CD8-positive, alpha-beta memory T cell (primary cell): Measurements from ENCODE around the gene CDKL4. TPM values are rescaled to one million over a fixed set of nuclear protein-coding genes. Genes with fewer than 3 reads are reported as not detected.

Experiments
- CTCF ChIA-PET: fragments of 350-600 bp; sonication (Branson Sonifier 250); formaldehyde crosslinking; loops from one replicate; lab custom pipeline; 2021; ENCODE audit warnings: antibody characterized with exemption; lab: Charles Lee
- POLR2A ChIA-PET: fragments of 350-600 bp; sonication (Branson Sonifier 250); formaldehyde crosslinking; loops from one replicate; lab custom pipeline; 2021; ENCODE audit warnings: antibody characterized with exemption; lab: Charles Lee
- DNase-seq, 5 donors: peaks; one replicate each; pipeline versions ENCODE4 v3.0.0 to v3.0.0-alpha.2; 2020 to 2022; ENCODE audit warnings: mixed read lengths in 1 of 5
- H3K27ac ChIP-seq: one replicate; pipeline ENCODE4 v1.7.0; 2013; ENCODE audit warnings: low read depth, mild to moderate bottlenecking, low read length, moderate library complexity
- H3K27me3 ChIP-seq: 2 replicates; pipeline ENCODE4 v1.7.0; 2013; ENCODE audit warnings: low read length, mild to moderate bottlenecking; ENCODE audit not compliant: insufficient read depth, poor library complexity, severe bottlenecking
- H3K36me3 ChIP-seq: 2 replicates; pipeline ENCODE4 v1.7.0; 2013; ENCODE audit warnings: mild to moderate bottlenecking, low read length, moderate library complexity; ENCODE audit not compliant: insufficient read depth
- H3K4me1 ChIP-seq: 2 replicates; pipeline ENCODE4 v1.7.0; 2013; ENCODE audit warnings: mild to moderate bottlenecking, low read length, moderate library complexity; ENCODE audit not compliant: insufficient read depth
- H3K4me3 ChIP-seq: 2 replicates; pipeline ENCODE4 v1.7.0; 2013; ENCODE audit warnings: mild to moderate bottlenecking, low read length
- H3K9me3 ChIP-seq: 2 replicates; pipeline ENCODE4 v1.7.0; 2013; ENCODE audit warnings: mild to moderate bottlenecking, low read length
- H3K27ac Mint-ChIP-seq, 8 donors: one replicate each; pipeline ENCODE4 v1.8.0; 2020 to 2021; ENCODE audit warnings: mixed read lengths in 8 of 8, mild to moderate bottlenecking in 6 of 8, inconsistent platforms in 3 of 8, moderate library complexity in 3 of 8
- H3K27me3 Mint-ChIP-seq, 2 donors: one replicate each; pipeline ENCODE4 v1.8.0; 2020 to 2021; ENCODE audit warnings: mixed read lengths in 2 of 2, mild to moderate bottlenecking in 1 of 2, moderate library complexity in 1 of 2
- H3K36me3 Mint-ChIP-seq, 3 donors: one replicate each; pipeline ENCODE4 v1.8.0; 2020 to 2021; ENCODE audit warnings: mixed read lengths in 3 of 3, inconsistent platforms in 1 of 3, mild to moderate bottlenecking in 1 of 3
- H3K4me1 Mint-ChIP-seq, 3 donors: one replicate each; pipeline ENCODE4 v1.8.0; 2020 to 2021; ENCODE audit warnings: mixed read lengths in 3 of 3, inconsistent platforms in 1 of 3, mild to moderate bottlenecking in 1 of 3
- H3K4me3 Mint-ChIP-seq, 7 donors: one replicate each; pipeline ENCODE4 v1.8.0; 2020 to 2021; ENCODE audit warnings: mixed read lengths in 7 of 7, mild to moderate bottlenecking in 6 of 7, moderate library complexity in 4 of 7, inconsistent platforms in 2 of 7
- H3K9me3 Mint-ChIP-seq, 5 donors: one replicate each; pipeline ENCODE4 v1.8.0; 2020 to 2022; ENCODE audit warnings: mixed read lengths in 5 of 5, mild to moderate bottlenecking in 3 of 5, moderate library complexity in 2 of 5, inconsistent platforms in 1 of 5
- polyA plus RNA-seq: library from polyadenylated mRNA; unstranded; fragments of 300-500 nt; fragmentation: Illumina TruSeq; gene quantifications from one replicate; pipeline ENCODE4 v1.2.3, GENCODE V29; 2021
- total RNA-seq, 2 experiments: library from RNA; stranded (reverse); gene quantifications; one replicate each; pipeline ENCODE4 v1.2.3, GENCODE V29; 2021

CDKL4 gene
- total RNA-seq (under 1 TPM; 0.13 to 0.31 TPM), polyA plus RNA-seq (not detected)

GRCh38 chr2:39243469-39244123 lies at the start of gene CDKL4:
CDKL4 (minus strand) TSS chr2:39243970.
- Histone ChIP-seq H3K36me3 (no peaks in the 10 kb centered on the region), H3K27me3 (no peaks in the 10 kb centered on the region), H3K27ac (no peak within 1 kb of the TSS), H3K4me3 (peak within 1 kb of the TSS; percentile 52), H3K9me3 (no peaks in the 10 kb centered on the region), H3K4me1 (peaks cover 3% of the 10 kb centered on the region)
- H3K4me3 Mint-ChIP-seq: peak within 1 kb of the TSS; percentile 86 to 97 (median 88)
- ChIA-PET CTCF (interaction anchor here (2.4 kb wide), 1 partner anchor 14 kb away, joined by 15 read pairs; no protein-coding TSS in a partner anchor), POLR2A (no interaction called here)
- H3K4me1 Mint-ChIP-seq: peaks cover 12 to 22% (median 19%) of the 10 kb centered on the region in 3 donors
- peak in 4 of 5 donors; percentile 8 to 59 (median 14) for DNase-seq
- H3K27me3 Mint-ChIP-seq: no peaks in the 10 kb centered on the region
- H3K27ac Mint-ChIP-seq: peak within 1 kb of the TSS; percentile 5 to 87 (median 62)
- H3K36me3 Mint-ChIP-seq: peaks cover 0 to 3% (median 0%) of the 10 kb centered on the region in 3 donors
- no peaks in the 10 kb centered on the region for H3K9me3 Mint-ChIP-seq

- no peaks in the 10 kb centered on the region for H3K9me3 ChIP-seq
- ChIA-PET CTCF (no interaction called here), POLR2A (no interaction called here)
- DNase-seq: no peak
- H3K4me3 ChIP-seq: no peak overlapping the region
- Mint-ChIP-seq H3K36me3 (peaks cover 4 to 44% (median 18%) of the 10 kb centered on the region in 3 donors), H3K4me3 (no peak overlapping the region), H3K4me1 (peaks cover 0 to 4% (median 0%) of the 10 kb centered on the region in 3 donors), H3K27ac (no peak overlapping the region), H3K9me3 (no peaks in the 10 kb centered on the region), H3K27me3 (no peaks in the 10 kb centered on the region)
- peaks cover 4% of the 10 kb centered on the region for H3K36me3 ChIP-seq
- no peaks in the 10 kb centered on the region for H3K27me3 ChIP-seq
- H3K27ac ChIP-seq: no peak overlapping the region
- H3K4me1 ChIP-seq: no peaks in the 10 kb centered on the region
Measured at GRCh38 chr2:39290433-39290832, 46.7 kb upstream of the CDKL4 start.

- H3K27ac ChIP-seq: no peak overlapping the region
- no peak overlapping the region for H3K4me3 Mint-ChIP-seq
- ChIA-PET CTCF (no interaction called here), POLR2A (no interaction called here)
- H3K4me3 ChIP-seq: no peak overlapping the region
- peaks cover 4 to 47% (median 18%) of the 10 kb centered on the region in 3 donors for H3K36me3 Mint-ChIP-seq
- H3K27me3 ChIP-seq: no peaks in the 10 kb centered on the region
- H3K36me3 ChIP-seq: peaks cover 4% of the 10 kb centered on the region
- no peaks in the 10 kb centered on the region for H3K27me3 Mint-ChIP-seq
- peaks cover 0 to 4% (median 0%) of the 10 kb centered on the region in 3 donors for H3K4me1 Mint-ChIP-seq
- H3K4me1 ChIP-seq: no peaks in the 10 kb centered on the region
- no peak for DNase-seq
- H3K9me3 Mint-ChIP-seq: no peaks in the 10 kb centered on the region
- no peaks in the 10 kb centered on the region for H3K9me3 ChIP-seq
- H3K27ac Mint-ChIP-seq: no peak overlapping the region
Measured at GRCh38 chr2:39289609-39290008, 45.8 kb upstream of the CDKL4 start.

GRCh38 chr2:39283561-39283960 lies 39.8 kb upstream of the CDKL4 start:
- Mint-ChIP-seq H3K36me3 (peaks cover 4 to 40% (median 13%) of the 10 kb centered on the region in 3 donors), H3K9me3 (no peaks in the 10 kb centered on the region), H3K27ac (no peak overlapping the region), H3K4me1 (no peaks in the 10 kb centered on the region), H3K4me3 (no peak overlapping the region), H3K27me3 (no peaks in the 10 kb centered on the region)
- CTCF ChIA-PET: no interaction called here
- Histone ChIP-seq H3K27me3 (no peaks in the 10 kb centered on the region), H3K9me3 (no peaks in the 10 kb centered on the region), H3K27ac (no peak overlapping the region), H3K4me3 (no peak overlapping the region), H3K4me1 (no peaks in the 10 kb centered on the region), H3K36me3 (peaks cover 4% of the 10 kb centered on the region)
- no peak for DNase-seq
- POLR2A ChIA-PET: no interaction called here

- no peaks in the 10 kb centered on the region for H3K4me1 ChIP-seq
- Mint-ChIP-seq H3K36me3 (peaks cover 13 to 37% (median 16%) of the 10 kb centered on the region in 3 donors), H3K4me3 (no peak overlapping the region), H3K9me3 (no peaks in the 10 kb centered on the region), H3K27me3 (no peaks in the 10 kb centered on the region), H3K4me1 (no peaks in the 10 kb centered on the region), H3K27ac (no peak overlapping the region)
- no peak overlapping the region for H3K27ac ChIP-seq
- DNase-seq: no peak
- H3K9me3 ChIP-seq: no peaks in the 10 kb centered on the region
- no peaks in the 10 kb centered on the region for H3K27me3 ChIP-seq
- no peak overlapping the region for H3K4me3 ChIP-seq
- ChIA-PET CTCF (no interaction called here), POLR2A (no interaction called here)
- peaks cover 6% of the 10 kb centered on the region for H3K36me3 ChIP-seq
Measured at GRCh38 chr2:39281391-39281790, 37.6 kb upstream of the CDKL4 start.

GRCh38 chr2:39275016-39275415 lies 31.2 kb upstream of the CDKL4 start:
- Mint-ChIP-seq H3K4me3 (no peak overlapping the region), H3K9me3 (no peaks in the 10 kb centered on the region), H3K27me3 (no peaks in the 10 kb centered on the region), H3K36me3 (peaks cover 13 to 33% (median 19%) of the 10 kb centered on the region in 3 donors), H3K27ac (no peak overlapping the region), H3K4me1 (no peaks in the 10 kb centered on the region)
- no peak overlapping the region for H3K27ac ChIP-seq
- peaks cover 7% of the 10 kb centered on the region for H3K36me3 ChIP-seq
- H3K9me3 ChIP-seq: no peaks in the 10 kb centered on the region
- ChIA-PET CTCF (interaction anchor here (0.7 kb wide), 1 partner anchor 155 kb away, joined by 3 read pairs; no protein-coding TSS in a partner anchor), POLR2A (no interaction called here)
- H3K27me3 ChIP-seq: no peaks in the 10 kb centered on the region
- no peak for DNase-seq
- no peak overlapping the region for H3K4me3 ChIP-seq
- H3K4me1 ChIP-seq: no peaks in the 10 kb centered on the region

- Histone ChIP-seq H3K27me3 (no peaks in the 10 kb centered on the region), H3K4me3 (no peak overlapping the region), H3K4me1 (peaks cover 15% of the 10 kb centered on the region), H3K27ac (no peak overlapping the region), H3K9me3 (no peaks in the 10 kb centered on the region), H3K36me3 (peaks cover 5% of the 10 kb centered on the region)
- DNase-seq: no peak
- CTCF ChIA-PET: no interaction called here
- H3K4me1 Mint-ChIP-seq: peaks cover 14 to 18% (median 15%) of the 10 kb centered on the region in 3 donors
- H3K27me3 Mint-ChIP-seq: no peaks in the 10 kb centered on the region
- no peaks in the 10 kb centered on the region for H3K9me3 Mint-ChIP-seq
- POLR2A ChIA-PET: no interaction called here
- peaks cover 0 to 10% (median 7%) of the 10 kb centered on the region in 3 donors for H3K36me3 Mint-ChIP-seq
- H3K27ac Mint-ChIP-seq: peak overlapping the region in 1 of 8 donors; percentile 5
- H3K4me3 Mint-ChIP-seq: no peak overlapping the region
Measured at GRCh38 chr2:39269941-39270340, 26.2 kb upstream of the CDKL4 start.

- H3K36me3 ChIP-seq: peaks cover 5% of the 10 kb centered on the region
- POLR2A ChIA-PET: no interaction called here
- H3K9me3 ChIP-seq: no peaks in the 10 kb centered on the region
- Mint-ChIP-seq H3K36me3 (peaks cover 0 to 12% (median 5%) of the 10 kb centered on the region in 3 donors), H3K4me3 (no peak overlapping the region), H3K27ac (peak overlapping the region in 1 of 8 donors; percentile 33), H3K4me1 (peaks cover 19 to 34% (median 23%) of the 10 kb centered on the region in 3 donors), H3K27me3 (no peaks in the 10 kb centered on the region), H3K9me3 (no peaks in the 10 kb centered on the region)
- CTCF ChIA-PET: interaction anchor here (1.4 kb wide), 1 partner anchor 208 kb away, joined by 3 read pairs; no protein-coding TSS in a partner anchor
- H3K4me1 ChIP-seq: peaks cover 24% of the 10 kb centered on the region
- no peaks in the 10 kb centered on the region for H3K27me3 ChIP-seq
- no peak overlapping the region for H3K27ac ChIP-seq
- no peak for DNase-seq
- no peak overlapping the region for H3K4me3 ChIP-seq
Measured at GRCh38 chr2:39266916-39267434, 23.2 kb upstream of the CDKL4 start.
